HEK293T (cell line): ENCODE measurements around the gene MPDU1.

ENCODE experiments used
- ARNT ChIP-seq: fragments of 450-650 bp; IDR thresholded peaks from 2 replicates; pipeline ENCODE4 v1.6.1; 2017; ENCODE audit warnings: mild to moderate bottlenecking
- BHLHE40 ChIP-seq: fragments of 450-650 bp; IDR thresholded peaks from 2 replicates; pipeline ENCODE4 v1.6.1; 2016; ENCODE audit warnings: mild to moderate bottlenecking, moderate library complexity, borderline replicate concordance
- CTBP1 ChIP-seq: fragments of 450-650 bp; IDR thresholded peaks from 2 replicates; pipeline ENCODE4 v1.6.1; 2016; ENCODE audit warnings: borderline replicate concordance
- ELF4 ChIP-seq: fragments of 450-650 bp; IDR thresholded peaks from 2 replicates; pipeline ENCODE4 v1.6.1; 2017; ENCODE audit warnings: antibody characterized with exemption
- FOXA1 ChIP-seq: fragments of 450-650 bp; IDR thresholded peaks from 2 replicates; pipeline ENCODE4 v1.6.1; 2016; ENCODE audit warnings: mild to moderate bottlenecking
- FOXM1 ChIP-seq: fragments of 450-650 bp; IDR thresholded peaks from 2 replicates; pipeline ENCODE4 v1.6.1; 2017; ENCODE audit warnings: mild to moderate bottlenecking, borderline replicate concordance
- HDGF ChIP-seq: fragments of 450-650 bp; IDR thresholded peaks from 2 replicates; pipeline ENCODE4 v1.6.1; 2017; ENCODE audit warnings: antibody characterized with exemption, borderline replicate concordance
- L3MBTL2 ChIP-seq: fragments of 450-650 bp; conservative IDR thresholded peaks from 2 replicates; pipeline ENCODE4 v1.6.1; 2016; ENCODE audit warnings: mild to moderate bottlenecking
- LEF1 ChIP-seq: fragments of 450-650 bp; IDR thresholded peaks from 2 replicates; pipeline ENCODE4 v1.6.1; 2017; ENCODE audit warnings: mild to moderate bottlenecking, borderline replicate concordance
- SP1 ChIP-seq: fragments of 450-650 bp; IDR thresholded peaks from 2 replicates; pipeline ENCODE4 v1.6.1; 2017
- SUZ12 ChIP-seq: fragments of 450-650 bp; IDR thresholded peaks from 2 replicates; pipeline ENCODE4 v1.6.1; 2016; ENCODE audit warnings: mild to moderate bottlenecking
- TARDBP ChIP-seq: fragments of 450-650 bp; IDR thresholded peaks from 2 replicates; pipeline ENCODE4 v1.6.1; 2016
- ZNF384 ChIP-seq: fragments of 450-650 bp; IDR thresholded peaks from 2 replicates; pipeline ENCODE4 v1.6.1; 2016

DNA sequence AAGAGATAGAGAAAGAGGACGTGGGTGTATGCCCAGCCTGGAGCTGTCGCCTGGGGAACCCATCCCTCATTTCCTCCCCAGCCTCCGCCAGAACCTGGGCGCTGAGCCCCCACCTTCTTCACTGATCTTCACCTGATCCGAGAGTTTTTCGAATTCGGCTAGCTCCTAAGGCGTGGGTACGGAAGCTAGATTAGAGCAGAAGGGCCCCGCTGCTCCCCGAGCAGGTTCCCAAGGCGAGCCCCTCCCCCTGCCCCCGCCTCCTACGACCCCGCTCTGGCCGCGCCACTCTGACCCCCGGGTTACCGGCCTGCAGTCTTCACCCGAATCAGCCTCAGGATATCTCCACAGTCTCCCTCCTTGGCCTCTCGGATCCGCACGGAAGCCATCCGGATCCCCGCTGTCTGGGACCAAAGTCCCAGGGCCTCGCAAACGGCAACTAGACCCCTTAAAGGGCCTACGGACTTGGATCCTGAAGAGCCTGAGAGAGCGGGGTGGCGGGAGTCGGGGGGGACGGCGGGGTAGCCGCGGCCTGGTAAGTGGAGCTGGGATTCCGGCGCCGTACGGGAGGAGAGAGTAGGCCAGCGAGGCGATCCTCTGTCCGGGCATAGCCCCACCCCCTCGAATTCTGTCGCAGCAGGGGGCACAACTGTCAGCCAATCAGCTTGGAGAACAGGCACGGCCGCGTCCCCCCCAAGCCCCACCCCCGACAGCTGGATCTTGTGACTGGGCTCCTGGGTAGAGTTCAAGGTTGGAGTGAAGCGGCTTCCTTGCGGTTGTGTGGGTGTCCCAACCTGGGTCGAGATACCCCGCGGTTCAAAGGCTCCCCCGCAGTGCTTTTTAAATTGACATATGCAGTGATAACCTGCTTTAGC lies 43.8 kb downstream of the MPDU1 start, which contains the start of gene SAT2:
- no peak; the same call in 1 of the 2 replicates for TF ChIP-seq FOXM1
- TF ChIP-seq SUZ12: no peak
- TF ChIP-seq HDGF: no peak
- TF ChIP-seq BHLHE40: no peak
- no peak for TF ChIP-seq TARDBP
- TF ChIP-seq LEF1: no peak
- TF ChIP-seq CTBP1: no peak
- no peak for TF ChIP-seq L3MBTL2
- no peak for TF ChIP-seq ELF4
- no peak for TF ChIP-seq FOXA1
- TF ChIP-seq SP1: no peak
- TF ChIP-seq ZNF384: no peak
- TF ChIP-seq ARNT: no peak
